Fibroblast of skin of back (primary cell): ENCODE results near the gene CDK5. TPM values are rescaled to one million over a fixed set of nuclear protein-coding genes. Genes with fewer than 3 reads are reported as not detected.

Experiments used
- DNase-seq: peaks from one replicate; pipeline ENCODE4 v3.0.0-alpha.2; 2013
- polyA plus RNA-seq, 2 experiments: library from polyadenylated mRNA; unstranded; fragments of 120-200 nt; gene quantifications; one replicate each; pipeline ENCODE4 v1.2.1, GENCODE V29; 2013; ENCODE audit not compliant: insufficient read length in 2 of 2

Gene CDK5
- polyA plus RNA-seq (2013, experiment 1 of 2; ENCODE audit: insufficient read length): 29.3 TPM
- polyA plus RNA-seq (2013, experiment 2 of 2; ENCODE audit: insufficient read length): 22.0 TPM

GRCh38 chr7:151057506-151057988 is at the start of gene CDK5:
Gene CDK5 (minus strand): TSS chr7:151057897. CDS start chr7:151057848, 49 bp downstream.
- no peak for DNase-seq

DNA sequence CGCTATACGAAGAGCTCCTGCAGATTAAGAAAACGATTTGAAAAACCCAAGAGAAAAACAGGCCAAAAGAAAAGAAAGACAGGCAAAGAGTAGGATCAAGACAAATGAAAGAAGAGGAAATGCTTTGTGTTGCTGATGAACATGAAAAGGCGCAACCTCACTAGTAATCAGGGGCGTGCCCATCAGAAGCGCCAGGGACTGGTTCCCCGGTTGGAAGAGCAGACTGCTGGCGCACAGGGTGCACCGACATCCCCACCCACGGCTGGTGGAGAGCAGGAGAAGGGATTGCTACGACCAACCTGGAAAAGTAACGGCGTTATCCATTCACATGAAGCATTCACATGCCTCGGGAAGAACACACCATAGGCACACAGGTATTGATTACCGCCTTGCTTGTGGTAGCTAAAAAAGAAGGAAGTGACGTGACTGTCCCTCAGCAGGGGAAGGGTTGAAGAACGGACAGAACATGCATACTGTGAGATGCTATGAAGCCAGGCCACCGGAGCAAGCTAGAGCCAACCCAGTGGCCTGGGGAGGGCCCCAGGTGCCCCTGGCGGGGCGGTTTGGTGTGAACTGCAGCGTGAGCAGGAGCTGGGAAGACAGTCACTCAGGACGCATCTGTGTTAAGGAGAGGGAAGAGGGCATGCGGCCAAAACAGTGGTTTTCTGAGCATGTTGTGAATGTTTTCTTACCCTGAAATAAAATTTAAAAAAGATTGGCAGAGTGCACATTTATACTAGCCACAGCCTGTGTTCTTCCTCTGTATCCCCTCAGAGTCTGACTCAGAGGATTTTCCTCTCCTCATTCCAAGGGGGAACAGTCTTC is 46.9 kb upstream of the CDK5 start:
- DNase-seq: peak; percentile 94

- DNase-seq: no peak
Measured at GRCh38 chr7:151103973-151104372, 46.3 kb upstream of the CDK5 start.

DNA sequence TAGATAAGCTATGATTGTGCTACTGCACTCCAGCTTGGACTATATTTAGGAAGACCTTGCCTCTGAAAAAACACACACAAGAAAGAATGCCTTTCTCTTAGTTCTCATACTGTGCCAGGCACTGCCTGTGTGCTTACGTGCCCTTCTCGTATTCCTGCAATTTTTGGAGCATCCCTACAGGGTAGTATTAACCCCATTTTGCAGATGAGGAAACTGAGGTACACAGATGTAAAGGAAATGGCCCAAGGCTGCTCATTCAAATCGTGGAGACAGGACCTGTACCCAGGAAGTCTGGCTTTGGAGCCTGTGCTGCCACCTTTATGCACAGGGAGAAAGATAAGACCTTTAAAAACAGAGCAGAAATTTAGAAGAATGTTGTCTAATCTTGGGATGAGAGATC is 45.3 kb upstream of the CDK5 start:
- no peak for DNase-seq

DNA sequence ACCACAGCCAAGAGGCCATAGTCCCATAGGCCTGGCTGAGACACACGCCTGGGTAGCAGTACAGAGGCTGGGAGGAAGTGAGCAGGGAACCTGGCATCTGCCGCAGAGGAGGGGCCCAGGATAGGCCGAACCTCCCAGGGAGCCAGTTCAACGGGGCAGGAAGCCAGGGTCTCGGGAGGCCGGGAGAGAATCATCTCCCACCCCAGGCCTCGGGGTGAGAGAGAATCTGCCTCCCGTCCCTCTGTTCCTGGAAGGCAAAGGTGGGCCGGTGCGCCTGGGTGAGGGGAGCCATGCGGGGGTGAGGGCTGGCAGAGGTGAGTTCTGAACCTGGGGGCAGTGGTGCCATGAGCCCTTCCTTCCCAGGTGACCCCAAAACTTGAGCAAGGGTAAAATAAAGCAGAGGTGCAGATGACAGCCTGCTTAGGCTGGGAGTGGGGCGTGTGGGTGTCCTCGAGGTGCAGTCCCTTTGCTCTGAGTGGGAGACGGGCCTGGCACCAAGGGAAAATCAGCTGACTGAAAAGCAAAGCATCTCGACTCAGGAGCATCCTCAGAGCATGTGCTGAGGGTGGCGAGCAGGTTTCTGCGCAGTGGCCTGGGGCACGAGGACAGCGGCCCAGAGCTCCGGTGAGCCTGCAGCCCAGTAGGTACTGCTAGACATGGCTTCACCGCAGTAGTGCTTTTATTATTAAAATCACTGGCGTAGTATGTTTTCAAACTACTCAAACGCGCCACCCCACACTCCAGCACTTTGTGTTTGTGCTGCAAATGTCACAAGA is 44.1 kb upstream of the CDK5 start:
- no peak for DNase-seq

DNA sequence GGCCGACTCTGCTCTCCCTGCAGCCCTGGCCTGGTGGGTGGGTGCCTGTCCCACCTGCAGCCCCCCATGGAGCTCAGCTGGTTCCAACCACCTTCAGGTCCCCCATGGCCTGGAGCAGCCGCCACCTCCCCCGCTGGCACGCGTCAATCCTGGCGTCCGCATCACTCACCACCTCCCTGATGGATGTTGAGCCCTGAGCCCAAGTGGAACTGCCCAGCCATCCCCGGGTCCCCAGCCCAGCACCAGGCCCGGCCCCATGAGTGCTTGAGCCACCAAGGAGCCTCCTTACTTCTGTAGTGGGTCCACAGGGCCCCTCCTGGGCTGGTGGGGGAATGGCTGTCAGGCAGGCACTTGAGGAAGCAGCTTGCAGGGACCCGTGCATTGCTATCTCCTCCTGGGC is 43.2 kb upstream of the CDK5 start:
- DNase-seq: no peak

DNA sequence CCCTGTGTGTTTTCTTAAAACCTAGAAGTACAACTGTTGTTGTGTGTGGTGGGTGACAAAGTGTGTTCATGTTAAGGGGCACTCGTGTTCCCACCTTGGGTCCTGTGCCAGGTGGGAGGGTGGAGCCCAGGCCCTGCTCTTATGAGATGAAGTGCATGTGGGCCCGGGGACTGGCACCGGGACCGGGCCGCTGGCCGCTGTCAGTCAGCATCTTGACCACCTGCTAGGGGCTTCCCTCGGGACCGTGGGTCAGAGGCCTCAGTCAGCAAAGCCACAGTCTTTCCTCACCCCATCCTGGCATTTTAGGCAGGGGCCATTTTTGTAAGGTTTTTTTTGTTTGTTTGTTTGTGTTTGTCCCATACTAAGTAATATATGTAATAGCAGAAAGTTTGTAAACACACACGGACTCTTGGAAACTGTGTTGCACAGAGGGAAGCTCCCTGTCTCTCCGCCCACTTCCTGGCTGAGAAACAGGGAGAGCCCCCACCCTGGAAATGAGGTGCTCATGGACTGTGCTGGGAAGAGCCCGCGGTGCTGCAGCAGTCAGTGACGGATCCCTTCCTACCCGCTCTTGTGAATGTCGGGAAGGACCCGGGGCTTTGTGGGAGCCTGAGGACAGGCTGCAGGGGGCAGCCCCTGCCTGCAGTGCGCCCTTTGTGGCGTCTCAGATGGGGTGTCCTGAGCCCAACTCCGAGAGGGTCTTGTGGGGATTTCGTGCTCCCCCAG is 42.0 kb upstream of the CDK5 start:
- no peak for DNase-seq

DNA sequence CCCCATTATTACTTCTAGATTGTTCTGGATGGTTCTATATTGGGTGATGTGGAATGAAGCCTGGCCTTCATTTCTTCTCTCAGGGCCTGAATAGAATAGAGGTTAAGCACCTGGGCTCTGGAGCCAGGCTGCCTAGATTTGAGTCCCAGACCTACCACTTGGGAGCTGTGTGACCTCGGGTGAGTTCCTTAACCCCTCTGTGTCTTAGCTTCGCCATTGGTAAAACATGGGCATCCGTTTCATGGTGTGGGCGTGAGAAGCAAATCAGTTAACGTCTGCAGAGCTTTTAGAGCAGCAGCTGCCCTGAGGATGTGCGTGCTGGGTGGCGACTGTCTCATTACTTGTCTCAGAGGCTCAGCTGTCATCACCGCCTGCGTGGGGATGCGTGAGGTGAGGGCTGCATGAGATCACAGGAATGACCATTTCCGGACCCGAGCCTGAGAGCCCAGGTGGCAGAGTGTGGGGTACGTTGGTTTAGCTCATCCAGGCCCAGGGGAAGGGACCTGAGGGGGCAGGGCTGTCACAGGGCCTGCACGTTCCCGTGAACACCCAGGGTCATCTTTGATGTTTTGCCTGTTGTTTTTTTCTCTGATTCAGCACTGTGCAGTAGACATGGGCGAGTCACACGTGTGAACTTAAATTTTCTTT is 38.3 kb upstream of the CDK5 start:
- peak; percentile 35 for DNase-seq

GRCh38 chr7:151095123-151095797 is 37.6 kb upstream of the CDK5 start:
- DNase-seq: no peak

DNA sequence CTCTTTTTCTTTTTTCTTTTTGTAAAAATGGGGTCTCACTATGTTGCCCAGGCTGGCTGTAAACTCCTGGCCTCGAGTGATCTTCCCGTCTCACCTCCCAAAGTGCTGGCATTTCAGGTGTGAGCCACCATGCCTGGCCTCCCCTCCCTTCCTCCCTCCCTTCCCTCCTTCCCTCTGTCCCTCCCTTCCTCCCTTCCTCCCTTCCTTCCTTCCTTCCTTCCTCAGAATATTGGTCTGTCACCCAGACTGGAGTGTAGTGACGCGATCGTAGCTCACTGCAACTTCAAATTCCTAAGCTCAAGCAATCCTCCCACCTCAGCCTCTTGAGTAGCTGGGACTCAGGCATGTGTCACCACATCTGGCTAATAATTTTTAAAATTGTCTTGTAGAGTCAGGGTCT is 37.0 kb upstream of the CDK5 start:
- DNase-seq: no peak

DNA sequence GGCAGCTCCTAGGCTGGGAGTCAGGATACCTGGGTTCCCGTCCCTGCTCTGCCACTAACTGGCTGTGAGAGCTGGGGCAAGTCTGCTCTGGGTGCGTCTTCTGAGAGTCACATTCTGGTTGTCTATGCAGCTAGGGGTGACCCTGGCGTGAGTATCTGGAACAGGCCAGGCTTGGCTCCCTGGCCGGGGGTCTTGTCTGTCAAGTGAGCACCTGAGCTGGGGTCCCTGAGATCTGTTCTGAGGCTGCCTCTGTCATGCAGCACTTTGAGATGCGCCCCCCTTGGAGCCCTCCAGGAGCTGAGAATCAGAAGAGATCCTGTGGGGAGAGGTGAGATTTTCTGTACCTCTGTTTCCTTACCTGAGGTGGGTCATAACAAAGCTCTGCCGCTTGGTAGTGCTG is 36.1 kb upstream of the CDK5 start:
- DNase-seq: no peak

DNA sequence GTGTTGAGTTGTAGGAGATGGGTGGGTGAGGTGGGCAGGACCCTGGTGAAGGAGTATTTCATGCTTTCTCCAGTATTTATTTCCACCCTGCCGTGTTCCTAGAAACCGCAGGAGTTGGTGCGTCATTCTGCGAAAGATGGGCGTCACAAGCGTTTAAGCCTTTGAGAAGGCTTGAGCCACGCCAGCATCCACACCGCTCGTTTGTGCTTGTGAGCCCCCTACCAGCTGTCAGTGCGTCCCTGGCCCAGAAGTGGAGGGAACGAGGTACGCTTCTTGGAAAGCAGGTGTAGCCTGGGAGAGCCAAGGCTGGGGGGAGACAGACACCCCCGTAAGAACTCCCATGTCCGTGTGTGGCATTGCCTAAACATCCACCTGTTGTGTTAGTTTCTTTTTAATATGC is 34.3 kb upstream of the CDK5 start:
- no peak for DNase-seq

DNA sequence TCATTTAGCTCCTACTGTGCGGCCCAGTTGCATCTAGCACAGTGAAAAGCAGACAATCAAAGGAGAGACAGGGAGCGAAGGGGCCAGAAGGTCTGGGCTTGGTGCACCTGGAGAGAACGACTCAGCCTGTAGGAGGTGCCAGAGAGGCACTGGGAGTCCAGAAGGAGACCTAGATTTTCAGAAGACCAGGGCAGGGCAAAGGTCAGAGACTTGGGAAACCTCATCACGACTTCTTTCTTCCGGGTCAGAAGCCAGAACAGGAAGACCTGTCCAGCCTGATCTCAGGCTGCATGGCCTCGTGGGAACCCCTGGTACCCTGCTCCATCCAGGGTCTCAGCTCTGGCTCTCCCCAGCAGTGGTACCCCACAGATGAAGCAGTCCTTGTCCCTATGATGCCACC is 33.7 kb upstream of the CDK5 start:
- DNase-seq: no peak

DNA sequence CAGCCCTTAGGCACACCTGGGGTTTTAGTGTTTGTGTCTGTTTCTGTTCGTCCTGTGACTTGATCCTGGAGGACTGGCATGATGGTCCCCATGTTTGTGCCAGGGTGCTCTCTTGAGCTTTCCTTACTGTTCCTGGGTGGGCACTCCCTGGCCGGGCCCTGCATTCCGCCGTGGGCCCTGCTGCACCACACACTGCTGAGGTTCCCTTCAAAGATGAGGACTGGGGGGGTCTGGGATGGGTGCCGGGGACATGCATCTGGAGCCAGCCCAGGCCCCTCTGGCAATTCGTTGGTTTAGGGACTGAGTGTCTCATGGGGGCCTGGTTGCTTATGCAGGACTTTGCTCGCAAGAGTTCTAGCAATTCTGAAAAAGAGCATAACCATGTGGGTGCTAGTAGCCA is 33.3 kb upstream of the CDK5 start:
- DNase-seq: no peak

DNA sequence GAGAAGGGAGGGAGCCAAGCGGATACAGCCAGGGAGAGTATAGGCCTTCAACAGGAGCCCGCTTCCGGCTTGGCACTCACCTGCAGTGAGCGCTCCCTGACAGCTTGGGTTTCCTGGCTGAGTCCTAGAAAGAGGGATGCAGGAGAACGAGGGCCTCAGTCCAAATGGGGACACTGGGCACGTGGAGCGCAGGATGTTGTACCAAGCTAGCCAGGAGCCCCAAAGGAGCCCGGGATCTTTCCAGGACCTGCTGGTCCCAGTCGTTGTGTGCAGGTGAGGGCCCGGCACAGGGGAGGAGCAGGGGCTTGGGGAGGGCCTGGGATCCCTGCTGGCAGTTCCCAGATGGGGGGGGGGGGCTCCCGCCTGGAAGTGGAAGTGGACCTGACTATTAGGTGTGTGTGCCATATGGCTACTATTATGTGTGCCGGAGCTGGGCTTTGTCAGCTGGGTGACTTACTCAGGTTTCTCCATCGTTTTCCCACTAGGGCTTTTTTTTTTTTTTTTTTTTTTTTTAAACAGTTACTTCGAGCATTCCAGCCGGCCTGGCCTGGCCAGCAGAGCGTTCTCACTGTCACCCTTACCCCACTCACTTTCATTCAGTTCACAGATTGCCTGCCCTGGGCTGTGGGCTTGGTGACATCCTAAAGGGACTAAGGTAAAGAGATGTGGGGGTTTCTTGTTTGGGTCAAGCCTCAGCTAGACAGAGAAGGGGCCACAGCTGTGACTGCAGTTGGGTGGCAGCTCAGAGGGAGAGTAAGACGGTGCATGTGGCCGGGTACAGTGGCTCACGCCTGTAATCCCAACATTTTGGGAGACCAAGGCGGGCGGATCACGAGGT is 32.4 kb upstream of the CDK5 start:
- DNase-seq: no peak

GRCh38 chr7:151088856-151089699 is 31.4 kb upstream of the CDK5 start:
- DNase-seq: peak; percentile 46

- DNase-seq: peak; percentile 48
Measured at GRCh38 chr7:151088019-151088855, 30.5 kb upstream of the CDK5 start.

DNA sequence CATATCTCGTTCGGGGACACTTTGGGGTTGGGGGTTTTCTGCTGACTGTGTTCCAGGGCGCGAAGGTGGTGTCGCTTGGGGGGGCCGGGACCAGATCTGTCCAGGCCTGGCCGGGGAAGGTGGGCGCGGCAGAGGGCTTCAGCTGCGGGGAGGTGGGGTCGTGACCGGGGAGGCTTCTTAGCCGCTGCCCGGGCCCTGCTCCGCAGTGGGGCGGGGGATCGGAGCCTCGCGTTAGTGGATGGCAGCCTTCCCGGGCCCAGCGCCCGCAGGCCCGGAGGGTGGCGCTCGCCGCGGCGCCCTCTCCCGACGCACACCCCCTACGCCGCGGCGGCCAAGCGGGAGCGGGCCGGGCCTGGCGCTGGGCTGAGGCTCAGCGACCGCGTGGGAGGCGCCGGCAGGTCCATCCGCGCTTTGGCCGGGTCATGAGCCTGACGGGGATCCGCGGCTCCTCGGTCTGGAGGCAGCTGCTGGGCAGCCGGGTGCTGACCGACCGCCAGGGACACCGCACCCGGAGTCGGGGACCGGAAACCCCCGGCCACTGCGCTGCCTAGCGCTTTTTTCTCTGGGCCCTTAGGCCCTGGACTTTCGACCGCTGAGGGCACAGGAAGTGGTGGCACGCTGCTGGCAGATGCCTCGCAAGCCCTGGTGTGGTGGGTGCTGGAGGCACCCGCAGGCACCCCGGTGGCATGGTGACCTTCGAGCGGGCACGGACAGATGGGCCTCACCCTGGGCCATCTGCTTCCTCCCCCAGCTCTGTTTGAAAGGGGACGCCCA is 29.7 kb upstream of the CDK5 start:
- peak; percentile 63 for DNase-seq
